Chondrocyte (in vitro differentiated cells): ENCODE measurements around the gene KIF2A. TPM values are rescaled to one million over a fixed set of nuclear protein-coding genes. Genes with fewer than 3 reads are reported as not detected.

Source experiments
- DNase-seq: peaks from one replicate; pipeline ENCODE4 v3.0.0; 2021; ENCODE audit warnings: mixed read lengths, low spot score
- H3K27ac Mint-ChIP-seq: one replicate; pipeline ENCODE4 v1.8.0; 2021; ENCODE audit warnings: mild to moderate bottlenecking, moderate library complexity, mixed read lengths; ENCODE audit not compliant: unreplicated experiment
- H3K27me3 Mint-ChIP-seq: 2 replicates; pipeline ENCODE4 v1.8.0; 2021; ENCODE audit warnings: low read depth, mixed read lengths
- H3K36me3 Mint-ChIP-seq: 2 replicates; pipeline ENCODE4 v1.8.0; 2021; ENCODE audit warnings: low read depth, mixed read lengths
- H3K4me1 Mint-ChIP-seq: 2 replicates; pipeline ENCODE4 v1.8.0; 2021; ENCODE audit warnings: low read depth, mild to moderate bottlenecking, mixed read lengths
- H3K4me3 Mint-ChIP-seq: one replicate; pipeline ENCODE4 v1.8.0; 2021; ENCODE audit warnings: mild to moderate bottlenecking, moderate library complexity, mixed read lengths; ENCODE audit not compliant: unreplicated experiment
- H3K9me3 Mint-ChIP-seq: 2 replicates; pipeline ENCODE4 v1.8.0; 2021; ENCODE audit warnings: low read depth, mixed read lengths
- total RNA-seq: library from RNA; stranded (reverse); gene quantifications from 3 replicates; pipeline ENCODE4 v1.2.1, GENCODE V29; 2021
- TF ChIP-seq, protein P1 (sequence below): fragments of 200-600 bp; sonication (generic); IDR thresholded peaks from 2 replicates; pipeline ENCODE4 v1.5.0; 2021; ENCODE audit warnings: antibody characterized with exemption, mild to moderate bottlenecking, moderate library complexity

Gene KIF2A
- total RNA-seq, 1 donor from 2014 or later, result 37.7 TPM

DNA sequence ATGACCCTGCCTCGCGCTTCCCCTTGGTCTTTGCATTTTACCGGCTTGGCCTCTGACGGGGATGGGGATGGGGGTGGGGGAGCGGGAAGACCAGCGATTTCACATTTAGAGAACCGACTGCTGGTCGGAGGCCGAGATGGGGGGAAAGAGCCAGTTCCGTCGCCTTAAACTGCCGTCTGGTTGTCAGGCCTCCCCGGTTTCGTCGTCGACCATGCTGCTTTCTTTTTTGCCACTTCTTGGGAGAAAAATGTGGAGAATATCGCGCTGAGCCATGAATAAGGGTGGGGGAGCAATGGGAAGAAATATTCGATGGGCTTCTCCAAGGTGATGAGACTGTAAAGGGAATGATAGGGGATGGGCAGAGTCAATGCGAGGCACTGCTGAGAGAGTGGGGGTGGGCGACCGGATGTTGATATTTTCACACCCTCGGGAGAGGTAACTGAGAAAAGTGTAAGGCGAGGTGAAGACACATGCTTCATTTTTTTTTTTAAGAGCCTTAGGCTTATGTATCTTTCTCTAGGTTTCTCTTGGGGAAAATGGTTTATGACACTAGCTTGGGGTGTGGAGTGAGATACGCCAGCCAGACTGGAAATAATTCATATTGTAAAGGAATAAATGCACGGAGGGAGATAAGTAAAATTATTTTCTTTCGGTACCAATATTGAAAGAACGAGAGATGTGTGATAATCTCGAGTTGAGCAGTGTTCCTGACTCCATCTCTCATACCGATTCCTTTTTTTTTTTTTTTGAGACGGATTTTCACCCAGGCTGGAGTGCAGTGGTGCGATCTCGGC, 1.1 kb downstream of the KIF2A start:
- TF ChIP-seq, protein P1, sequence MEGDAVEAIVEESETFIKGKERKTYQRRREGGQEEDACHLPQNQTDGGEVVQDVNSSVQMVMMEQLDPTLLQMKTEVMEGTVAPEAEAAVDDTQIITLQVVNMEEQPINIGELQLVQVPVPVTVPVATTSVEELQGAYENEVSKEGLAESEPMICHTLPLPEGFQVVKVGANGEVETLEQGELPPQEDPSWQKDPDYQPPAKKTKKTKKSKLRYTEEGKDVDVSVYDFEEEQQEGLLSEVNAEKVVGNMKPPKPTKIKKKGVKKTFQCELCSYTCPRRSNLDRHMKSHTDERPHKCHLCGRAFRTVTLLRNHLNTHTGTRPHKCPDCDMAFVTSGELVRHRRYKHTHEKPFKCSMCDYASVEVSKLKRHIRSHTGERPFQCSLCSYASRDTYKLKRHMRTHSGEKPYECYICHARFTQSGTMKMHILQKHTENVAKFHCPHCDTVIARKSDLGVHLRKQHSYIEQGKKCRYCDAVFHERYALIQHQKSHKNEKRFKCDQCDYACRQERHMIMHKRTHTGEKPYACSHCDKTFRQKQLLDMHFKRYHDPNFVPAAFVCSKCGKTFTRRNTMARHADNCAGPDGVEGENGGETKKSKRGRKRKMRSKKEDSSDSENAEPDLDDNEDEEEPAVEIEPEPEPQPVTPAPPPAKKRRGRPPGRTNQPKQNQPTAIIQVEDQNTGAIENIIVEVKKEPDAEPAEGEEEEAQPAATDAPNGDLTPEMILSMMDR, result no peak
- no peaks in the 10 kb centered on the region for H3K36me3 Mint-ChIP-seq
- H3K9me3 Mint-ChIP-seq, result no peaks in the 10 kb centered on the region
- DNase-seq, result no peak
- H3K27ac Mint-ChIP-seq, result peak overlapping the region; percentile 93
- no peaks in the 10 kb centered on the region for H3K27me3 Mint-ChIP-seq
- H3K4me1 Mint-ChIP-seq, result peaks cover 43% of the 10 kb centered on the region
- H3K4me3 Mint-ChIP-seq, result peak overlapping the region; percentile 89

DNA sequence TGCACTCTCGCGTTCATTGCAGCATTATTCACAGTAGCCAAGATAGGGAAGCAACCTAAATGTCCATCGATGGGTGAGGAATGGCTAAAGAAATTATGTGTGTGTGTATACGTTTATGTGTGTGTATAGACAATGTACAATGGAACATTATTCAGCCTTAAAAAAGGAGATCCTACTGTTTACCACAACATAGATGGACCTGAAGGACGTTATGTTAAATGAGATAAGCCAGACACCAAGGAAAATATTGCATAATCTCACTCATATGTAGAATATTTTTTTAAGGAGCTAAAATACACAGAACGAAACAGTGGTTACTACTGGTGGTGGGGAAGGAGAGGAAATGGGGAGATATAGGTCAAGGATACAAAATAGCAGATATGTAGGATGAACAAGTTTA, 2.4 kb downstream of the KIF2A start:
- no peak overlapping the region for H3K27ac Mint-ChIP-seq
- H3K4me3 Mint-ChIP-seq, result no peak overlapping the region

DNA sequence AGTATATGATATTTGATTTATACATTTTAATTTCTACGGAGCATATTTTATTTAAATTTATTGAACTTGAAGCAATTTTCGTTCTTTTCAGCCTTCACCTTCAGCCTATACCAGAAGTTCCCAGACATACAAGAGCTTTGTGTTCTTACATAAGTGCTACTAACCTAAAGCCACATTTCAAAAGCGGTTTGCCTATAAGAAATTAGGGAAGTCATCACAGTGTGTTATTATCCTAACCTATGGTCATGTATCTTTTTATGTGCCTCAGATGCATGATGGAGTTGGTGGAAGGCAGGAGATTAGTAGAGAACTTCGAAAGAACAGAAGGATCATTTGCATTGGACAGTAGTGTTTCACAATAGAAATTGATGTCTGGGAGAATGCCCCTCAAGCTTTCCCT, 3.1 kb downstream of the KIF2A start:
- Mint-ChIP-seq H3K36me3 (no peaks in the 10 kb centered on the region), H3K4me3 (no peak overlapping the region), H3K4me1 (peaks cover 54% of the 10 kb centered on the region), H3K9me3 (no peaks in the 10 kb centered on the region), H3K27me3 (no peaks in the 10 kb centered on the region), H3K27ac (peak overlapping the region; percentile 2)
- DNase-seq, result no peak
- TF ChIP-seq, protein P1, result no peak

More for the DNA sequence above, 2.4 kb downstream of the KIF2A start:
- H3K36me3 Mint-ChIP-seq, result no peaks in the 10 kb centered on the region
- no peaks in the 10 kb centered on the region for H3K27me3 Mint-ChIP-seq
- no peak for DNase-seq
- H3K9me3 Mint-ChIP-seq, result no peaks in the 10 kb centered on the region
- peaks cover 53% of the 10 kb centered on the region for H3K4me1 Mint-ChIP-seq
- TF ChIP-seq, protein P1, result no peak

DNA sequence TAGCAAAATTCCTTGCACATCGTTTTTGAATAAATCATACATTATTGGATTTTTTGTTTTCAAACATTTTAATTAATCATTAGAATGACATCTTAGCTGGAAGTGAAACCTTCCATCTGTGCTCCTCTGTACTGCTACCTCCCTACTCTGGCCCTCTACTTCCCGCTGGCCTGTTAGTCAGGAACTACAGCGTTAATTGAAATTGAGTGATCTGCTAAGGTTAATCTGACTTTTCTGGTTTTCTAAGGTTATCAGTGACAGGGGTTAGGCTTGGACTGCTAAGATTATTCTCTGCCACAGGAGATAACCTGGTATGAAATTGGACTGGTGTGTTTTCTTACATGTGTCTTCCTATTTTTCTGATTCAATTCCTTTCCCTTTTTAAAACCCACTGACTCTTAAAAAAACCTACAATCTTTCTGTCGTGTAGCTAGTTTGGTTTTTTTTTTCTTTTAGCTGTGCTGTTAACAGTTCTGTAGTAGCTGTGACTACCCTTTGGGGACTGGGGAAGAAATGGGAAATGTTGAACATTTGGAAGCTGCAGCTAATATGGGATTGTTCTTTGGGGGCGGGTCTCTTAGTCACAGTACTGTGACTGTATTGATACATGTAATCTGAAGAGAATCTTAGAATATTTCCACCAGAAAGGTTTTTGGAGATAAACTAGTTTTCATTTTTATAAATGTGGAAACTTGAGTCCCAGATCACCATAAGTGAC, 4.6 kb downstream of the KIF2A start:
- peak overlapping the region; percentile 2 for H3K27ac Mint-ChIP-seq
- no peaks in the 10 kb centered on the region for H3K27me3 Mint-ChIP-seq
- no peaks in the 10 kb centered on the region for H3K9me3 Mint-ChIP-seq
- H3K36me3 Mint-ChIP-seq, result no peaks in the 10 kb centered on the region
- no peak overlapping the region for H3K4me3 Mint-ChIP-seq
- DNase-seq, result no peak
- peaks cover 60% of the 10 kb centered on the region for H3K4me1 Mint-ChIP-seq
- TF ChIP-seq, protein P1, result no peak

DNA sequence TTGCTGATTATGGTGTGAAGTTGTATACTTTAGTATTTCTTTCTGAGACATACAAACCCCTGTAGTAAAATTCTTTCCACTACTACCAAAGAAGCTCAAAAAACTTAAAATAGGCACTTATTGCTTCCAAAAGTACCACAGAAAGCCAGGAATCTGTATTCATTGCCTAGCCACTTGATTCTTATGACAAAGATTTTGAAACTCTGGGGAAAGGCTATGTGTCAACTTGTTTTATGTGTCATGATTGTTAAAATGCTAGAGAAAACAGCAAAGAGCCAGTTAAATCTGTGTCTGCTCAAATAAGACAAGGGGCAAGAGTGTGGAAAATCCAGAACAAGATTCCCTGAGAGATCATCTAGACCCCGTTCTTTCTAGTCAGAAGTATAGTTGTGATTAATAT, 6.0 kb downstream of the KIF2A start:
- H3K27ac Mint-ChIP-seq, result no peak overlapping the region
- TF ChIP-seq, protein P1, result no peak
- H3K4me1 Mint-ChIP-seq, result peaks cover 63% of the 10 kb centered on the region
- H3K27me3 Mint-ChIP-seq, result no peaks in the 10 kb centered on the region
- H3K4me3 Mint-ChIP-seq, result no peak overlapping the region
- H3K36me3 Mint-ChIP-seq, result no peaks in the 10 kb centered on the region
- H3K9me3 Mint-ChIP-seq, result no peaks in the 10 kb centered on the region
- DNase-seq, result no peak
